Fibroblast of peridontal ligament (primary cell): Measurements from ENCODE around the gene NRIP1.

Experiments used
- DNase-seq: peaks from one replicate; pipeline ENCODE4 v3.0.0-alpha.2; 2010; ENCODE audit errors: extremely low read depth

The NRIP1 gene

GRCh38 chr21:15006594-15007230 is 58.1 kb downstream of the NRIP1 start:
- DNase-seq, result no peak

- no peak for DNase-seq
Measured at GRCh38 chr21:15005391-15005790, 59.4 kb downstream of the NRIP1 start.

- DNase-seq, result peak; percentile 51
Measured at GRCh38 chr21:15004721-15005370, 60.0 kb downstream of the NRIP1 start.

GRCh38 chr21:15003463-15004135 is 61.2 kb downstream of the NRIP1 start:
- DNase-seq, result no peak

GRCh38 chr21:15001857-15002606 is 62.8 kb downstream of the NRIP1 start:
- DNase-seq, result no peak

- no peak for DNase-seq
Measured at GRCh38 chr21:15001113-15001512, 63.7 kb downstream of the NRIP1 start.

- DNase-seq, result peak; percentile 60
Measured at GRCh38 chr21:15000081-15000480, 64.7 kb downstream of the NRIP1 start.

- DNase-seq, result no peak
Measured at GRCh38 chr21:14998784-14999183, 66.0 kb downstream of the NRIP1 start.

GRCh38 chr21:14998336-14998735 is 66.5 kb downstream of the NRIP1 start:
- no peak for DNase-seq

- DNase-seq, result peak; percentile 40
Measured at GRCh38 chr21:14995695-14996490, 68.9 kb downstream of the NRIP1 start.

- no peak for DNase-seq
Measured at GRCh38 chr21:14995226-14995625, 69.6 kb downstream of the NRIP1 start.

GRCh38 chr21:14993115-14993514 is 71.7 kb downstream of the NRIP1 start:
- DNase-seq, result no peak

- DNase-seq, result no peak
Measured at GRCh38 chr21:14991957-14992356, 72.8 kb downstream of the NRIP1 start.

- peak; percentile 85 for DNase-seq
Measured at GRCh38 chr21:14989359-14989758, 75.4 kb downstream of the NRIP1 start.

GRCh38 chr21:14988760-14989159 is 76.0 kb downstream of the NRIP1 start:
- no peak for DNase-seq

GRCh38 chr21:14987370-14988170 is 77.2 kb downstream of the NRIP1 start:
- no peak for DNase-seq

GRCh38 chr21:14985306-14985705 is 79.5 kb downstream of the NRIP1 start:
- no peak for DNase-seq

GRCh38 chr21:14982336-14982735 is 82.5 kb downstream of the NRIP1 start:
- DNase-seq, result no peak

- no peak for DNase-seq
Measured at GRCh38 chr21:14981246-14981645, 83.6 kb downstream of the NRIP1 start.

GRCh38 chr21:14979264-14979663 is 85.5 kb downstream of the NRIP1 start:
- DNase-seq, result no peak

GRCh38 chr21:14977814-14978213 is 87.0 kb downstream of the NRIP1 start:
- DNase-seq, result no peak
